ENCODE data around the gene ITPRID2. TPM values are rescaled to one million over a fixed set of nuclear protein-coding genes. Genes with fewer than 3 reads are reported as not detected.
"Not testable (repeated sequence)": the region's sequence is repeated elsewhere in the genome, so short reads cannot be mapped to it uniquely, and the experiment has no call there.

The ITPRID2 gene
- total RNA-seq, 1 experiment from 2014 or later = 237 TPM

DNA sequence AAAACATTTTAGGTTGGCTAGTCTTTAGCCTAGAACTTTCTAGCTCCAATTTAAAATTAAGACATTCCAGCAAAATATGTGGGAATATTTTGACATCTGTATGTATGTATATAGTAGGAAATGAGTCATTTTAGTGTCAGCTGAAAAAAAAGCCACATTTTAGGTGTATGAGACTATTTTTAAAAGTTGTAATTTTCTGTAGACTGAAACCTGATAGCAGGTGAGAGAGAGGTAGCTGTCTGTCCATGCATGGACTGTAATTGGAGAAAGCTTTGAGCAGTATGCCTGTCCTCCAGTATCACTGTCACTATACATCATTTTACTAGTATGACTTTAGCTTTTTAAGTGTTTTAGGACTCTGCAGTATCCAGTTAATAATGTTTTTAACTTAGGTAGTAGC lies 68.0 kb downstream of the ITPRID2 start:
- no peak for DNase-seq (ENCODE audit: low read depth)

- not testable (repeated sequence) for DNase-seq (ENCODE audit: low read depth)
Observed at GRCh38 chr2:181961167-181961566, 69.6 kb downstream of the ITPRID2 start.

DNA sequence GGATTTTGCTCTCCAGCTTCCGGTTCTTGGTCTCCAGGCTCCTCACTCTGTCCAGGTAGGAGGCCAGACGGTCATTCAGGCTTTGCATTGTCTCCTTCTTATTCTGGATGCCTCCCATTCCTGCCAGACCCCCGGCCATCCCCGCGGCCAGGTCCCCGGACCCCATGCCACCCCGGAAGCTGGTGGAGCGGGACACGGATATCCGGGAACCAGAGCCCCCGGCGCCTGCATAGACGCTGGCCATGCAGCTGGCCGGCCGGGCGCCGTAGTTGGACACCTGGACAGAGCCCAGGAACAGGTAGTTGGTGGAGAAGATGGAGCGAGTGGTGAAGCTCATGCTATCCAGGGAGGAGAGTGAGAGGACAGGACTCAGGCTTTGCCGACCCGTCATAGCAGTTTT lies 70.6 kb downstream of the ITPRID2 start:
- DNase-seq (ENCODE audit: low read depth) = no peak

- DNase-seq (ENCODE audit: low read depth) = no peak
Observed at GRCh38 chr2:181970160-181970794, 78.7 kb downstream of the ITPRID2 start.

- no peak for DNase-seq (ENCODE audit: low read depth)
Observed at GRCh38 chr2:181971032-181971431, 79.5 kb downstream of the ITPRID2 start.

GRCh38 chr2:181972431-181973170 lies 81.1 kb downstream of the ITPRID2 start:
- DNase-seq (ENCODE audit: low read depth) = no peak

GRCh38 chr2:181973171-181973783 lies 81.7 kb downstream of the ITPRID2 start:
- no peak for DNase-seq (ENCODE audit: low read depth)

- peak; percentile 96 for DNase-seq (ENCODE audit: low read depth)
Observed at GRCh38 chr2:181977661-181978350, 86.3 kb downstream of the ITPRID2 start.

DNA sequence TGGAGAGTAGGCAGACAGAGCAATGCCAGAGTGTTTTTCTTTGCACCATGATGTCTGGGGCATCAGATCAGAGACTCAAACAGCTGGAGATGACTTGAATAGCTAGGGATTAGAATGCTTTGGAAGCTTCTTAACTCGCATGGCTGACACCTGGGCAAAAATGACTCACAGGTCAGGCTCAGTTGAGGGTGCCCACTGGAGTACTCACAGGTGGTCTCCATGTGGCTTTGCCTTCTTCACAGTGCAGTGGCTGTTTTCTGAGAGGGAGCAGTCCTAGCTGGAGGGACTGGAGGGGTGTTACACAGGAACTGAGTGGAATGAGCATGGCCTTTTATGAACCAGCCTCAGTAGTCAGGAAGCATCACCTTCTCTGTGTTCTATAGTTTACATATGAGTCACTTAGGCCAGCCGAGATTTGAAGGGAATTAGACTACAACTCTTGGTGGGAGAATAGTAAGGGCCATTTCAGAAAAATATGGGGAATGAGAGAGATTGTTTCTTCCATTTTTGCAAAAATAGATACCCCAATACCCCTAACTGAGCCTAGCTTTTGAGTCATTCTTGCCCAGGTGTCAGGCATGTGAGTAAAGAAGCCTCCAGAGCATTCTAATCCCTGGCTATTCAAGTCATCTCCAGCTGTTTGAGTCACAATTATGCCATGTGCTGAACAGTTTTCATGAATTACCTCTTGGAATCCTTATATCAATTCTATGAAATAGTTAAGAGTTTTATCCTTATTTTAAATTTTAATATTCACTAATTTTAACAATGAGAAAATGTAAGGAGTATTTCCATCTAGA lies 87.0 kb downstream of the ITPRID2 start:
- DNase-seq (ENCODE audit: low read depth) = peak; percentile 63

Other genes starting within 250 kb of the ITPRID2 start
- gene CERKL, start 234.6 kb upstream of the ITPRID2 start, total RNA-seq (2014; rRNA removed; shearing (Covaris generic)) = 0.81 and 2.2 TPM in 2 replicates
- gene NEUROD1, start 211.2 kb upstream of the ITPRID2 start, total RNA-seq (2014; rRNA removed; shearing (Covaris generic)) = 0.44 TPM in 1 of 2 replicates, not detected in the other
- gene PPP1R1C, start 94.1 kb downstream of the ITPRID2 start, total RNA-seq (2014; rRNA removed; shearing (Covaris generic)) = 5.2 and 8.4 TPM in 2 replicates

Measured in M059J (cell line).